Activated gamma-delta T cell (primary cell): ENCODE results near the gene SH3D19.
"Not testable (repeated sequence)": the region's sequence is repeated elsewhere in the genome, so short reads cannot be mapped to it uniquely, and the experiment has no call there.

Source experiments
- DNase-seq: peaks from one replicate; lab custom pipeline; 2025; lab: John Stamatoyannopoulos, UW

Gene SH3D19

DNA sequence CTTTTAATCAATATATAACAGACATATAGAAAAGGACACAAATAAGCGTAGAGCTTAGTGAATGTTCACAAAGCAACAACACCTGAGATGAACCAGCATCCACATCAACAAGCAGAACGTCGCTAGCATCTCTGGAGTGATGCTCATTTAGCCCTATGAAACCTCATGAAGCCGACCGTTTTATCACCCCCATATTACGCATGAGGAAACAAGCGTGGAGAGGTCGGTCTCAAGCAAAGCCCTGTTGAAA, 226.5 kb downstream of the SH3D19 start:
- no peak for DNase-seq

DNA sequence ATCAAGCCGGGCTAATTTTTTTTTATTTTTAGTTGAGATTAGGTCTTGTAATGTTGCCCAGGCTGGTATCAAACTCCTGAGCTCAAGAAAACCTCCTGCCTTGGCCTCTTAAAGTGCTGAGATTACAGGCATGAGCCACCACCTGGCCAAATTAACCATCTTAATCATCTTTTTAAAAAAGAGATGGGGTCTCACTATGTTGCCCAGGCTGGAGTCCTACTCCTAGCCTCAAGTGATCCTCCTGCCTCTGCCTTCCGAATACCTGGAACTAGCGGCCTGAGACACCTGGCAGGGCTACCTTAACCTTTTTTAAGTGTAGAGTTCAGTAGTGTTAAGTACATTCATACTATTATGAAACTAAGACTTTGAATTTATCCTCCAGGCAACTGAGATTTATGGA, 227.6 kb downstream of the SH3D19 start:
- no peak for DNase-seq

DNA sequence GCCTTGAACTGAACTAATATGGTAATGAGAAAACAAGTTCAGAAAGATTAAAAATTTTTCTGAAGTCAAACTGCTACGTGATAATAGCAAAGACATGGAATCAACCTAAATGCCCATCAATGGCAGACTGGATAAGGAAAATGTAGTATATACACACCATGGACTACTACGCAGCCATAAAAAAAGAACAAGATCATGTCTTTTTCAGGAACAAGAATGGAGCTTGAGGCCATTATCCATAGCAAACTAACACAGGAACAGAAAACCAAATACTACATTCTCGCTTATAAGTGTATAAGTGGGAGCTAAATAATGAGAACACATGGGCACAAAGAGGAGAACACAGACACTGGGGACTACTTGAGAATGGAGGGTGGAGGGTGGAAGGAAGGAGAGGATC, 230.3 kb downstream of the SH3D19 start:
- no peak for DNase-seq

DNA sequence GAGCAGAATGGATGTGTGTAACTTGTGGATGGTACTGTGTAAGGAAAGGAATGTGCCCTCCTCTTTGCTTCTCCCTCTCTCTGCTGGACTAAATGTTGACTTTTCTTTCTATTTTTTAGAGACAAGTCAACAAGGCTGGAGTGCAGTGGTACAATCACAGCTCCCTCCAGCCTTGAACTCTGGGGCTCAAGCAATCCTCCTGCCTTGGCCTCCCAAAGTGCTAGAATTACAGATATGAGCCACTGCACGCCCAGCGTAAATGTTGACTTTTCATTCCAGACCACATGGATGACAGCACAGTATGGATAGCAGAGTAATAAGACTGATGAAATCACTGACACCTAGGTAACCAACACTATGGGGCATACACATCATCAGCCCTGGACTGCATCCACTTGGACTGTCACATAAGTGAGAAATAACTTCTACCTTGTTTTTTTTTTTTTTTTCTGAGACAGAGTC, 231.1 kb downstream of the SH3D19 start:
- DNase-seq, result no peak

DNA sequence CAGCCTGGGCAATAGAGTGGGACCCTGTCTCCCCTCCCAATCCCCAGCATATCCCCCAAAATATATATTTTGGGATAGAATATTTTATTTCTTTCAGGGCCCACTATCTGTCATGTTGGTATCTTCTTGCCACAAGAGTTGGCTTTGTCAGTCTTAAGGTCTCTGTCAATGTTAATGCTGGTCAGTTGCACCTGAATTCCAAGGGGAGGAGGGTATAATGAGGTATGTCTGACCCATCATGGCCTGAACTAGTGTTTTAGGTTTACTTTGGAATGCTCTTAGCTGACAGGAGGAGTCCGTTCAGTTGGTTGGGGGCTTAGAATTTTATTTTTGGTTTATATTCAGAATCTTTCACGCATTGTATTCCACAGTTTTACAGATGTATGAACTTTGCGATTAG, 232.2 kb downstream of the SH3D19 start:
- no peak for DNase-seq

DNA sequence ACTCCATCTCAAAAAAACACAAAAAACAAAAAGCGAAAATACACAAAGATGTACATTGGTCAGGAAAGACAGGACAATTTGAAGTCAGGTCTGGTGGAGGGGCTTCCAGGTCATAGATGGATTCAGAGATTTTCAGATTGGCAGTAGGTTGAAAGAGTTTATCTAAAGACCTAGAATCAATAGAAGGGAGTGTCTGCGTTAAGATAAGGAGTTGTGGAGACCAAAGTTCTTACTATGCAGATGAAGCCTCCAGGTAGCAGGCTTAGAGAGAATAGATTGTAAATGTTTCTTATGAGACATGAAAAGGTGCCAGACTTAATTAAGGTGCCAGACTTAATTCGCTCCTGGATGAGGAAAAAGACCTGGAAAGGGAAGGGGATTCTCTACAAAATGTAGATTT, 232.9 kb downstream of the SH3D19 start:
- no peak for DNase-seq

DNA sequence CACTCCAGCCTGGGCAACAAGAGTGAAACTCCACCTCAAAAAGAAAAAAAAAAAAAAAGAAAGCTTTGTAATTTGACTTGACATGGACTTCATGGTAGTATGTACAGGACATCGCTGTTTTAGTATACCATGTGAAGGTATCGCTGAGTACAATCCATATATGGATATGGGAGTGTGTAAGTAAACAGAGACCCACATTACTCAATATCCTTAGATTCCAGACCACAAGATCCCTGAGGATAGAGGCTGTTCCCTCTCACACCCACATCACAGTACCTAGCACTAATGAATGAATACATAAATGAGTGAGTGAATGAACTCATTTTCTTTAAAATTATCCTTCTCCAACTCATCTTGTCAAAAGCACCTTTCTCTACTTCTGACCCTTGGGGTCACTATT, 234.4 kb downstream of the SH3D19 start:
- no peak for DNase-seq

DNA sequence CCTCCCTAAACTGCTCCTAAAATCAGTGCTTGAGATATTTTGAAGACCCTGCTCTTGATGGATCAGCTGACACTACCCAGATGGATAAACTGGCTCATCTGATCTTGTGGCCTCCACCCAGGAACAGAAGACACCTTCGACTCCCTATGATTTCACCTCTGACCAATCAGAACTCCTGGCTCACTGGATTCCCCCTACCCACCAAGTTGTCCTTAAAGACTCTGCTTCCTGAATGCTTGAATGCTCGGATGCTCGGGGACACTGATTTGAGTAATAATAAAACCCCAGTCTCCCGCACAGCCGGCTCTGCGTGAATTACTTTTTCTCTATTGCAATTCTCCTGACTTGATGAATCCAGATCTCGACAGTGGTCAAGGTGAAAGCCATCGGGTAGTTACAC, 237.9 kb downstream of the SH3D19 start:
- no peak for DNase-seq

DNA sequence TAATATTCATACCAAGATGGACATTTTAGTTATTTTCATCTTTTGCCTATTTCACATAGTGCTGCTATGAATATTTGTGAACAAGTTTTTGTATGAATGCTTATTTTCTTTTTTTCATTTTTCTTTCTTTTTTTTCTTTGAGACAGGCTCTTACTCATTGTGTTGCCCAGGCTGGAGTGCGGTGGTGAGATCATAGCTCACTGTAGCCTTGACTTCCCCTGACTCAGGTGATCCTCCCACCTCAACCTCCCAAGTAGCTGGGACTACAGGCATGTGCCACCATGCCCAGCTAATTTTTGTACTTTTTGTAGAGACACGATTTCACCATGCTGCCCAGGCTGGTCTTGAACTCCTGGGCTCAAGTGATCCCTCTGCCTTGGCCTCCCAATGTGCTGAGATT, 247.4 kb downstream of the SH3D19 start:
- not testable (repeated sequence) for DNase-seq

DNA sequence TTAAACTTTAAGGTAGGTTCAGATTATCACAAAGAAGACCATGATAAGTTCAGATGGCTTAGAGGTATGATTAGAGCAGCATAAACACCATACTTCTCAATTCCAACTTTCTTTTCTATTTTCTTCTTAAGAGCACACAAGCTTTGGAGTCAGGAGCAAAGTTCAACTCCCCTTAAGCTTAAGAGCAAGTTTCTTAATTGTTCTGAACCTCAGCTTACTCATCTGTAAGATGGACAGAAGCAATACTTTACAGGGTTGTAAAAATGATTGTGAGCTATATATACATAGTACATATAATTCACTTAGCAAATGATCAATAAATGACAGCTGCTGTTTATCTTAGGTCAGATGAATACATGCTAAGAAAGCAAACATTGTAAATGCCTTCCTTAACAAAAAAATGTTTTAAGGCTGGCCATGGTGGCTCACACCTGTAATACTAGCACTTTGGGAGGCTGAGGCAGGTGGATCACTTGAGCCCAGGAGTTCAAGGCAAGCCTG, 250.9 kb downstream of the SH3D19 start:
- no peak for DNase-seq
